ENCODE results near the gene NOM1. TPM values are rescaled to one million over a fixed set of nuclear protein-coding genes. Genes with fewer than 3 reads are reported as not detected.

The NOM1 gene
- total and polyA plus RNA-seq, 2 experiments from 2014 or later = 17.7 to 36.5 TPM

- Mint-ChIP-seq H3K4me3 (no peak overlapping the region), H3K36me3 (ENCODE audit: low read depth) (no peaks in the 10 kb centered on the region), H3K4me1 (peaks cover 6% of the 10 kb centered on the region; the same call in 2 of the 3 replicates), H3K9me3 (no peaks in the 10 kb centered on the region), H3K27me3 (ENCODE audit: insufficient read depth, low read depth, poor library complexity) (peaks cover 2% of the 10 kb centered on the region), H3K27ac (no peak overlapping the region)
- DNase-seq (ENCODE audit: low spot score) (no peak), ATAC-seq (no peak)
- H3K4me3 ChIP-seq = no peak overlapping the region
- no peaks in the 10 kb centered on the region for H3K36me3 ChIP-seq (ENCODE audit: insufficient read depth)
- H3K79me2 ChIP-seq (replicated peaks; ENCODE audit: insufficient read depth) = no peaks in the 10 kb centered on the region
- no peaks in the 10 kb centered on the region for H3K4me1 ChIP-seq (ENCODE audit: insufficient read depth)
- no peaks in the 10 kb centered on the region for H4K20me1 ChIP-seq (replicated peaks; ENCODE audit: insufficient read depth)
- H3F3A ChIP-seq (replicated peaks; ENCODE audit: low read depth) = no peaks in the 10 kb centered on the region
- TF ChIP-seq CREB1 (CRISPR knock-in tag; IDR thresholded peaks at IDR 0.05; ENCODE audit: low read depth) = no peak
- no peak for TF ChIP-seq ZNF462 (CRISPR knock-in tag; IDR thresholded peaks at IDR 0.05)
- no peak for TF ChIP-seq REST (IDR thresholded peaks at IDR 0.05; ENCODE audit: unreplicated experiment)
- no peak for TF ChIP-seq ZNF114 (CRISPR knock-in tag; IDR thresholded peaks at IDR 0.05)
- TF ChIP-seq CTCF (conservative IDR thresholded peaks at IDR 0.05; ENCODE audit: low read depth in 2 of 2) = no peak
- H2AFZ ChIP-seq = no peak overlapping the region
- no peaks in the 10 kb centered on the region for H3K9me2 ChIP-seq (ENCODE audit: insufficient read depth)
- H3K4me2 ChIP-seq = no peak overlapping the region
- no peak overlapping the region for H3K27ac ChIP-seq (ENCODE audit: low read depth)
- no peaks in the 10 kb centered on the region for H3K27me3 ChIP-seq (ENCODE audit: insufficient read depth)
Measured at GRCh38 chr7:156928406-156928747, 21.1 kb upstream of the NOM1 start.

All from GM23338 (cell line).